ENCODE data around the gene MRPS27. TPM values are rescaled to one million over a fixed set of nuclear protein-coding genes. Genes with fewer than 3 reads are reported as not detected.
A peak's percentile ranks its signal among the peaks of the same experiment; 100 is the strongest.

MRPS27 gene
- total RNA-seq, 4 donors from 2014 or later: 45.9 to 214 (median 68.6) TPM

GRCh38 chr5:72296256-72296655 lies 23.8 kb downstream of the MRPS27 start:
- H3K27me3 ChIP-seq: no peaks in the 10 kb centered on the region
- TF ChIP-seq POLR2A (IDR thresholded peaks at IDR 0.05) (no peak), CTCF (IDR thresholded peaks at IDR 0.05) (no peak)
- no peaks in the 10 kb centered on the region for H3K4me1 ChIP-seq
- H3K36me3 ChIP-seq: no peaks in the 10 kb centered on the region
- intact Hi-C loops (cut with DNase I; ENCODE audit: low total_unique reads): no loop called here
- H3K27ac ChIP-seq: no peak overlapping the region
- no peak for DNase-seq
- H3K4me3 ChIP-seq: no peak overlapping the region
- no peaks in the 10 kb centered on the region for H3K9me3 ChIP-seq

- intact Hi-C loops (cut with DNase I; ENCODE audit: low total_unique reads): no loop called here
- no peak for DNase-seq
- no peak overlapping the region for H3K27ac ChIP-seq
- H3K4me1 ChIP-seq: no peaks in the 10 kb centered on the region
- H3K27me3 ChIP-seq: no peaks in the 10 kb centered on the region
- no peaks in the 10 kb centered on the region for H3K9me3 ChIP-seq
- no peak for TF ChIP-seq CTCF (IDR thresholded peaks at IDR 0.05)
- TF ChIP-seq POLR2A (IDR thresholded peaks at IDR 0.05): no peak
- H3K4me3 ChIP-seq: no peak overlapping the region
- H3K36me3 ChIP-seq: no peaks in the 10 kb centered on the region
These were observed 24.5 kb downstream of the MRPS27 start for GRCh38 chr5:72295539-72295938.

- Histone ChIP-seq H3K4me3 (no peak overlapping the region), H3K4me1 (no peaks in the 10 kb centered on the region)
- intact Hi-C loops (cut with DNase I; ENCODE audit: low total_unique reads): no loop called here
These were observed 25.6 kb downstream of the MRPS27 start for GRCh38 chr5:72294473-72294872.

GRCh38 chr5:72293495-72294055 lies 26.5 kb downstream of the MRPS27 start:
- no peaks in the 10 kb centered on the region for H3K36me3 ChIP-seq
- TF ChIP-seq POLR2A (IDR thresholded peaks at IDR 0.05): no peak
- TF ChIP-seq CTCF (IDR thresholded peaks at IDR 0.05): no peak
- peak overlapping the region in 1 of 2 donors; percentile 0 for H3K27ac ChIP-seq

More at GRCh38 chr5:72294473-72294872, 25.6 kb downstream of the MRPS27 start:
- no peak for DNase-seq
- H3K9me3 ChIP-seq: no peaks in the 10 kb centered on the region
- no peak overlapping the region for H3K27ac ChIP-seq
- no peaks in the 10 kb centered on the region for H3K27me3 ChIP-seq
- no peaks in the 10 kb centered on the region for H3K36me3 ChIP-seq
- TF ChIP-seq POLR2A (IDR thresholded peaks at IDR 0.05) (no peak), CTCF (IDR thresholded peaks at IDR 0.05) (no peak)

GRCh38 chr5:72292411-72292810 lies 27.6 kb downstream of the MRPS27 start:
- H3K36me3 ChIP-seq: no peaks in the 10 kb centered on the region
- intact Hi-C loops (cut with DNase I; ENCODE audit: low total_unique reads): no loop called here
- no peaks in the 10 kb centered on the region for H3K9me3 ChIP-seq
- no peaks in the 10 kb centered on the region for H3K4me1 ChIP-seq
- no peak overlapping the region for H3K4me3 ChIP-seq
- no peak for DNase-seq
- no peak for TF ChIP-seq CTCF (IDR thresholded peaks at IDR 0.05)
- no peak for TF ChIP-seq POLR2A (IDR thresholded peaks at IDR 0.05)
- no peak overlapping the region for H3K27ac ChIP-seq
- H3K27me3 ChIP-seq: no peaks in the 10 kb centered on the region

More at GRCh38 chr5:72293495-72294055, 26.5 kb downstream of the MRPS27 start:
- intact Hi-C loops (cut with DNase I; ENCODE audit: low total_unique reads): no loop called here
- H3K4me3 ChIP-seq: no peak overlapping the region
- H3K9me3 ChIP-seq: no peaks in the 10 kb centered on the region
- no peaks in the 10 kb centered on the region for H3K4me1 ChIP-seq
- no peak for DNase-seq
- no peaks in the 10 kb centered on the region for H3K27me3 ChIP-seq
